ENCODE results near the gene RAB44. TPM values are rescaled to one million over a fixed set of nuclear protein-coding genes. Genes with fewer than 3 reads are reported as not detected.

Gene RAB44
- total RNA-seq, 1 experiment from 2014 or later = not detected

GRCh38 chr6:36676141-36677058, 21.2 kb upstream of the RAB44 start:
- peaks cover 24% of the 10 kb centered on the region for H3K27me3 Mint-ChIP-seq (ENCODE audit: low read depth)

More at GRCh38 chr6:36676141-36677058, 21.2 kb upstream of the RAB44 start:
- no peak overlapping the region for H3K56ac ChIP-seq (ENCODE audit: insufficient read length, low read depth, low read length)
- H2AFZ ChIP-seq (ENCODE audit: low read length) = no peak overlapping the region
- H3K27ac ChIP-seq (ENCODE audit: insufficient read length, low read depth, low read length) = no peak overlapping the region
- no peak overlapping the region for H2BK20ac ChIP-seq (ENCODE audit: low read depth, low read length, poor library complexity, severe bottlenecking)
- no peak overlapping the region for H4K91ac ChIP-seq (ENCODE audit: insufficient read length, low read depth, low read length)
- H3K4me3 Mint-ChIP-seq = no peak overlapping the region; a peak in 1 of 5 replicates
- no peaks in the 10 kb centered on the region for H3K9me3 ChIP-seq (ENCODE audit: control insufficient read depth, low read depth, low read length)
- no peak overlapping the region for H2BK5ac ChIP-seq (ENCODE audit: insufficient read length, low read length)
- H3K23ac ChIP-seq (ENCODE audit: insufficient read length, low read depth, low read length) = no peak overlapping the region
- H2BK120ac ChIP-seq (ENCODE audit: low read depth, low read length, poor library complexity, severe bottlenecking) = no peak overlapping the region
- H3K14ac ChIP-seq (ENCODE audit: insufficient read depth, low read length) = peak overlapping the region; percentile 89; the same call in 1 of the 2 replicates
- H4K8ac ChIP-seq (replicated peaks; ENCODE audit: insufficient read length, low read depth, low read length) = no peak overlapping the region
- no peak overlapping the region for H3T11ph ChIP-seq (ENCODE audit: low read length)
- H3K79me1 ChIP-seq (ENCODE audit: insufficient read depth, low read depth, low read length, poor library complexity, severe bottlenecking) = no peaks in the 10 kb centered on the region
- H3K4ac ChIP-seq (ENCODE audit: low read depth, low read length) = no peak overlapping the region
- peaks cover 6% of the 10 kb centered on the region; the same call in 1 of the 2 replicates for H3K4me1 ChIP-seq (ENCODE audit: insufficient read depth, low read length)
- WGBS (ENCODE audit: extremely low coverage, insufficient read length, low lambda C conversion rate) = no CpG with 5 or more reads among the region's 4 CpGs
- peaks cover 14% of the 10 kb centered on the region for H3K23me2 ChIP-seq (ENCODE audit: insufficient read length, low read depth, low read length, poor library complexity, severe bottlenecking)
- peak overlapping the region; percentile 88 for H3K18ac ChIP-seq (ENCODE audit: insufficient read length, low read depth, low read length)
- no peaks in the 10 kb centered on the region for H3K79me2 ChIP-seq (ENCODE audit: insufficient read depth, low read length)
- no peak for TF ChIP-seq CTCF (conservative IDR thresholded peaks at IDR 0.05)
- H3K27ac Mint-ChIP-seq = peak overlapping the region in 2 of 3 experiments; percentile 65 to 95; a peak in 4 of 7 replicates
- H3K27me3 ChIP-seq (ENCODE audit: insufficient read depth, low read length) = peaks cover 5% of the 10 kb centered on the region; the same call in 1 of the 2 replicates
- no peaks in the 10 kb centered on the region; a peak in 2 of 5 replicates for H3K9me3 Mint-ChIP-seq
- H2AK5ac ChIP-seq (ENCODE audit: insufficient read length, low read length) = no peak overlapping the region
- peaks cover 43 to 44% of the 10 kb centered on the region in 2 experiments for H3K4me1 Mint-ChIP-seq
- DNase-seq = peak; percentile 77
- no peak overlapping the region for H2BK12ac ChIP-seq (ENCODE audit: insufficient read length, low read depth, low read length)
- H3K36me3 Mint-ChIP-seq (ENCODE audit: insufficient read depth in 1 of 3, low read depth in 3 of 3) = no peaks in the 10 kb centered on the region
- no peaks in the 10 kb centered on the region for H4K20me1 ChIP-seq (ENCODE audit: control insufficient read depth, insufficient read depth, insufficient read length)
- no peak overlapping the region for H2BK15ac ChIP-seq (ENCODE audit: low read depth, low read length)
- no peak overlapping the region for H3K4me2 ChIP-seq (ENCODE audit: insufficient read depth, insufficient read length, low read length)
- no peak overlapping the region for H3K9ac ChIP-seq (ENCODE audit: extremely low read depth, insufficient read length, low read length)
- no peak overlapping the region for H4K5ac ChIP-seq (ENCODE audit: insufficient read length, low read depth, low read length)
